Lower leg skin (tissue), 3 donors: ENCODE results near the gene PLXNC1.

Source experiments
- POLR2A ChIP-seq, 2 donors: fragments of 450-650 bp; IDR thresholded peaks; one replicate each; pipeline ENCODE4 v1.6.1; 2016 to 2017; ENCODE audit warnings: antibody characterized with exemption in 2 of 2, mild to moderate bottlenecking in 1 of 2, moderate library complexity in 1 of 2
- TF ChIP-seq, protein P1 (sequence below), 3 donors: fragments of 450-650 bp; IDR thresholded peaks; one replicate each; pipeline ENCODE4 v1.5.1; 2016; ENCODE audit warnings: antibody characterized with exemption in 3 of 3, mild to moderate bottlenecking in 3 of 3, moderate library complexity in 2 of 3

DNA sequence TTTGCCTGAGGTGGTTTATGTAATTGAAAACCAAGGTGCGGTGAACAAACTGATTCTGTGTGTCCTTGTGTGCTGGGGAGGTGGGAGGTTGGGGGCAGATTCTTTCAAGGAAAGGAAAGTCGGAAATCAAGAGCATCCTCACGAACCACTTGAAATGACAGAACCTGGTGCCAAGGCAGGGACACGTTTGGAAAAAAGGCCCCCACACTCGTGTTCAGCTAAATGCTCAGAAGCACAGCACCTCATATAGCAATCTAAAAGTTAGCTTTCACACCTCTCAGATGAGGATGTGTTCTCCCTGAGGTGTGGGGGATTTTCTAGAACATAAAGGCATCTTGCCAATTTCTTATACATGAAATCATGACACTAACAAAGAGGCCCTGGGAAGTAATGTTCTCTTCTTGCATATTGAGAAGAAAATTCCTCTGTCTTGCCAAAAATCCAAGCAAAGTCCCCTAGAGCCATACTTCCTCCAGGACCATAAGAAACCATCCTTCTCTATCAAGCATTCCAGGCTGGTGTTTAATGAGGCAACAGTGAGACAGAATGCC is 119.6 kb downstream of the PLXNC1 start:
- TF ChIP-seq, protein P1, sequence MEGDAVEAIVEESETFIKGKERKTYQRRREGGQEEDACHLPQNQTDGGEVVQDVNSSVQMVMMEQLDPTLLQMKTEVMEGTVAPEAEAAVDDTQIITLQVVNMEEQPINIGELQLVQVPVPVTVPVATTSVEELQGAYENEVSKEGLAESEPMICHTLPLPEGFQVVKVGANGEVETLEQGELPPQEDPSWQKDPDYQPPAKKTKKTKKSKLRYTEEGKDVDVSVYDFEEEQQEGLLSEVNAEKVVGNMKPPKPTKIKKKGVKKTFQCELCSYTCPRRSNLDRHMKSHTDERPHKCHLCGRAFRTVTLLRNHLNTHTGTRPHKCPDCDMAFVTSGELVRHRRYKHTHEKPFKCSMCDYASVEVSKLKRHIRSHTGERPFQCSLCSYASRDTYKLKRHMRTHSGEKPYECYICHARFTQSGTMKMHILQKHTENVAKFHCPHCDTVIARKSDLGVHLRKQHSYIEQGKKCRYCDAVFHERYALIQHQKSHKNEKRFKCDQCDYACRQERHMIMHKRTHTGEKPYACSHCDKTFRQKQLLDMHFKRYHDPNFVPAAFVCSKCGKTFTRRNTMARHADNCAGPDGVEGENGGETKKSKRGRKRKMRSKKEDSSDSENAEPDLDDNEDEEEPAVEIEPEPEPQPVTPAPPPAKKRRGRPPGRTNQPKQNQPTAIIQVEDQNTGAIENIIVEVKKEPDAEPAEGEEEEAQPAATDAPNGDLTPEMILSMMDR (IDR thresholded peaks at IDR 0.05): no peak
- TF ChIP-seq POLR2A (IDR thresholded peaks at IDR 0.05): no peak
